Mesenchymal stem cell (in vitro differentiated cells and primary cell): ENCODE results near the gene PLIN4.

ENCODE experiments used
- DNase-seq: peaks from one replicate; pipeline ENCODE4 v3.0.0-alpha.2; 2013
- H2AFZ ChIP-seq: one replicate; pipeline ENCODE4 v1.6.1; 2013; ENCODE audit warnings: low read depth, mild to moderate bottlenecking, control low read depth, inconsistent platforms, low read length, moderate library complexity
- H2AK5ac ChIP-seq: 2 replicates; pipeline ENCODE4 v1.6.1; 2013; ENCODE audit warnings: low read length, moderate library complexity, mild to moderate bottlenecking, inconsistent platforms; ENCODE audit not compliant: severe bottlenecking
- H2BK120ac ChIP-seq: one replicate; pipeline ENCODE4 v1.6.1; 2013; ENCODE audit warnings: low read depth, mild to moderate bottlenecking, inconsistent platforms, low read length, moderate library complexity
- H2BK12ac ChIP-seq, 2 experiments: one replicate each; pipeline ENCODE4 v1.6.1; 2013; ENCODE audit warnings: inconsistent platforms in 2 of 2, low read length in 2 of 2, mild to moderate bottlenecking in 2 of 2, moderate library complexity in 2 of 2, control low read depth in 1 of 2
- H2BK15ac ChIP-seq: one replicate; pipeline ENCODE4 v1.6.1; 2013; ENCODE audit warnings: mild to moderate bottlenecking, low read depth, inconsistent platforms; ENCODE audit not compliant: poor library complexity, severe bottlenecking
- H2BK5ac ChIP-seq: 2 replicates; pipeline ENCODE4 v1.6.1; 2013; ENCODE audit warnings: low read depth, mild to moderate bottlenecking, low read length, control low read depth, inconsistent platforms; ENCODE audit not compliant: poor library complexity, severe bottlenecking
- H3K14ac ChIP-seq, 2 experiments: one replicate each; pipeline ENCODE4 v1.6.1; 2013; ENCODE audit warnings: inconsistent platforms in 2 of 2, low read length in 2 of 2, control low read depth in 1 of 2, mild to moderate bottlenecking in 1 of 2, moderate library complexity in 1 of 2
- H3K18ac ChIP-seq, 2 experiments: one replicate each; pipeline ENCODE4 v1.6.1; 2013; ENCODE audit warnings: inconsistent platforms in 2 of 2, low read length in 2 of 2, control low read depth in 1 of 2, low read depth in 1 of 2, mild to moderate bottlenecking in 1 of 2
- H3K23ac ChIP-seq, 2 experiments: one replicate each; pipeline ENCODE4 v1.6.1; 2013; ENCODE audit warnings: inconsistent platforms in 2 of 2, low read length in 2 of 2, mild to moderate bottlenecking in 2 of 2, moderate library complexity in 2 of 2, control low read depth in 1 of 2
- H3K27ac ChIP-seq: 2 replicates; pipeline ENCODE4 v1.5.1; 2013; ENCODE audit warnings: mild to moderate bottlenecking, moderate library complexity, low read length, control low read depth, inconsistent platforms; ENCODE audit not compliant: poor library complexity, severe bottlenecking
- H3K27me3 ChIP-seq, 2 experiments: 2 replicates each; pipeline versions ENCODE4 v1.6.1 to v1.7.0; 2013; ENCODE audit warnings: low read length in 2 of 2, mild to moderate bottlenecking in 2 of 2, moderate library complexity in 2 of 2, control low read depth in 1 of 2, inconsistent platforms in 1 of 2; ENCODE audit not compliant: control insufficient read depth in 1 of 2, insufficient read depth in 1 of 2
- H3K36me3 ChIP-seq, 2 experiments: 2 replicates each; pipeline versions ENCODE4 v1.6.1 to v1.7.0; 2013; ENCODE audit warnings: low read length in 2 of 2, control low read depth in 1 of 2, inconsistent platforms in 1 of 2, low read depth in 1 of 2, mild to moderate bottlenecking in 1 of 2; ENCODE audit not compliant: insufficient read depth in 2 of 2, control insufficient read depth in 1 of 2
- H3K4ac ChIP-seq, 2 experiments: one replicate each; pipeline ENCODE4 v1.6.1; 2013; ENCODE audit warnings: inconsistent platforms in 2 of 2, low read length in 2 of 2, mild to moderate bottlenecking in 2 of 2, moderate library complexity in 2 of 2, control low read depth in 1 of 2, low read depth in 1 of 2
- H3K4me1 ChIP-seq: 2 replicates; pipeline ENCODE4 v1.6.1; 2013; ENCODE audit warnings: low read depth, low read length, control low read depth; ENCODE audit not compliant: control insufficient read depth, insufficient read depth
- H3K4me2 ChIP-seq: 2 replicates; pipeline ENCODE4 v1.6.1; 2013; ENCODE audit warnings: low read length, mild to moderate bottlenecking, inconsistent platforms; ENCODE audit not compliant: poor library complexity, severe bottlenecking
- H3K4me3 ChIP-seq, 2 experiments: 2 replicates each; pipeline versions ENCODE4 v1.5.1 to v1.7.0; 2013; ENCODE audit warnings: low read length in 2 of 2, mild to moderate bottlenecking in 2 of 2, control low read depth in 1 of 2, low read depth in 1 of 2; ENCODE audit not compliant: insufficient read depth in 1 of 2
- H3K79me1 ChIP-seq: replicated peaks from 2 replicates; pipeline ENCODE4 v1.6.1; 2013; ENCODE audit warnings: mild to moderate bottlenecking, control low read depth, low read length, inconsistent platforms; ENCODE audit not compliant: poor library complexity, severe bottlenecking
- H3K9ac ChIP-seq: 2 replicates; pipeline ENCODE4 v1.7.0; 2013; ENCODE audit warnings: mild to moderate bottlenecking, low read length, moderate library complexity
- H3K9me3 ChIP-seq: 2 replicates; pipeline ENCODE4 v1.7.0; 2013; ENCODE audit warnings: mild to moderate bottlenecking, low read length; ENCODE audit not compliant: control insufficient read depth
- H4K8ac ChIP-seq: one replicate; pipeline ENCODE4 v1.6.1; 2013; ENCODE audit warnings: inconsistent platforms, mild to moderate bottlenecking, low read length, moderate library complexity
- H4K91ac ChIP-seq: one replicate; pipeline ENCODE4 v1.6.1; 2013; ENCODE audit warnings: mild to moderate bottlenecking, low read length, inconsistent platforms
- WGBS: methylation state at CpG from one replicate; pipeline ENCODE4 v1.1.7; 2013; ENCODE audit warnings: mixed read lengths; 5-methylcytosine and 5-hydroxymethylcytosine counted together

The PLIN4 gene

GRCh38 chr19:4508698-4509097 lies 9.6 kb downstream of the PLIN4 start:
- 97% methylated on average over 18 of the region's 21 CpGs for WGBS
- H3K14ac ChIP-seq, result no peak overlapping the region

GRCh38 chr19:4507804-4508203 lies 10.5 kb downstream of the PLIN4 start:
- Histone ChIP-seq H3K9ac (no peak overlapping the region), H3K79me1 (peaks cover 2% of the 10 kb centered on the region), H2BK120ac (no peak overlapping the region), H3K27me3 (no peaks in the 10 kb centered on the region), H3K4me2 (no peak overlapping the region), H4K8ac (no peak overlapping the region), H2BK5ac (no peak overlapping the region), H3K18ac (no peak overlapping the region), H3K4ac (no peak overlapping the region), H2AK5ac (no peak overlapping the region), H4K91ac (no peak overlapping the region), H3K23ac (no peak overlapping the region), H3K4me1 (peaks cover 10% of the 10 kb centered on the region), H3K9me3 (no peaks in the 10 kb centered on the region), H2AFZ (no peak overlapping the region), H3K36me3 (peaks cover 23 to 56% of the 10 kb centered on the region in 2 experiments), H3K14ac (no peak overlapping the region), H2BK12ac (no peak overlapping the region), H3K27ac (no peak overlapping the region), H2BK15ac (no peak overlapping the region), H3K4me3 (no peak overlapping the region)
- no peak for DNase-seq
- WGBS, result 87% methylated on average over 17 of the region's 17 CpGs

More at GRCh38 chr19:4508698-4509097, 9.6 kb downstream of the PLIN4 start:
- Histone ChIP-seq H3K27me3 (no peaks in the 10 kb centered on the region), H3K4me2 (no peak overlapping the region), H3K23ac (no peak overlapping the region), H3K4me3 (no peak overlapping the region), H2BK5ac (no peak overlapping the region), H3K36me3 (peaks cover 21 to 47% of the 10 kb centered on the region in 2 experiments), H3K9me3 (no peaks in the 10 kb centered on the region), H2BK15ac (no peak overlapping the region), H3K18ac (no peak overlapping the region), H2AFZ (no peak overlapping the region), H2BK120ac (no peak overlapping the region), H3K4ac (no peak overlapping the region), H4K8ac (no peak overlapping the region), H2BK12ac (no peak overlapping the region), H4K91ac (no peak overlapping the region), H3K4me1 (peaks cover 10% of the 10 kb centered on the region), H2AK5ac (no peak overlapping the region), H3K9ac (no peak overlapping the region), H3K27ac (no peak overlapping the region), H3K79me1 (peaks cover 2% of the 10 kb centered on the region)
- no peak for DNase-seq

- no peak overlapping the region for H3K14ac ChIP-seq
- no peak overlapping the region for H3K4me3 ChIP-seq
- WGBS, result 98% methylated on average over 12 of the region's 12 CpGs
- no peak for DNase-seq
- H3K4me2 ChIP-seq, result no peak overlapping the region
- H2BK15ac ChIP-seq, result peak overlapping the region; percentile 41
- H2AK5ac ChIP-seq, result no peak overlapping the region
- no peak overlapping the region for H2BK120ac ChIP-seq
- no peak overlapping the region for H4K8ac ChIP-seq
- H3K36me3 ChIP-seq, result peaks cover 30 to 63% of the 10 kb centered on the region in 2 experiments
- H3K27me3 ChIP-seq, result no peaks in the 10 kb centered on the region
- no peak overlapping the region for H2BK5ac ChIP-seq
- no peak overlapping the region for H3K18ac ChIP-seq
- H2AFZ ChIP-seq, result no peak overlapping the region
- H3K23ac ChIP-seq, result no peak overlapping the region
- no peak overlapping the region for H2BK12ac ChIP-seq
- peaks cover 2% of the 10 kb centered on the region for H3K79me1 ChIP-seq
- no peak overlapping the region for H4K91ac ChIP-seq
- H3K4ac ChIP-seq, result no peak overlapping the region
- no peak overlapping the region for H3K27ac ChIP-seq
- no peaks in the 10 kb centered on the region for H3K9me3 ChIP-seq
- H3K9ac ChIP-seq, result no peak overlapping the region
- H3K4me1 ChIP-seq, result peaks cover 10% of the 10 kb centered on the region
Observed at GRCh38 chr19:4507150-4507452, 11.2 kb downstream of the PLIN4 start.

- H2AFZ ChIP-seq, result no peak overlapping the region
- H4K8ac ChIP-seq, result peak overlapping the region; percentile 59
- H3K4me2 ChIP-seq, result no peak overlapping the region
- peak overlapping the region; percentile 34 to 71 for H3K18ac ChIP-seq
- H3K27me3 ChIP-seq, result no peaks in the 10 kb centered on the region
- WGBS, result 84% methylated on average over 17 of the region's 17 CpGs
- H3K14ac ChIP-seq, result peak overlapping the region in 1 of 2 experiments; percentile 61
- H3K23ac ChIP-seq, result no peak overlapping the region
- H3K79me1 ChIP-seq, result peaks cover 2% of the 10 kb centered on the region
- H3K36me3 ChIP-seq, result peaks cover 35 to 68% of the 10 kb centered on the region in 2 experiments
- peak overlapping the region; percentile 44 for H2AK5ac ChIP-seq
- H3K4me3 ChIP-seq, result no peak overlapping the region
- peaks cover 10% of the 10 kb centered on the region for H3K4me1 ChIP-seq
- no peak overlapping the region for H2BK5ac ChIP-seq
- H3K4ac ChIP-seq, result peak overlapping the region in 1 of 2 experiments; percentile 6
- H3K9me3 ChIP-seq, result no peaks in the 10 kb centered on the region
- peak overlapping the region in 1 of 2 experiments; percentile 37 for H2BK12ac ChIP-seq
- no peak overlapping the region for H2BK120ac ChIP-seq
- H2BK15ac ChIP-seq, result no peak overlapping the region
- H3K27ac ChIP-seq, result no peak overlapping the region
- no peak overlapping the region for H3K9ac ChIP-seq
- peak overlapping the region; percentile 76 for H4K91ac ChIP-seq
- peak; percentile 79 for DNase-seq
Observed at GRCh38 chr19:4506449-4507149, 11.7 kb downstream of the PLIN4 start.
